WI38 (cell line): Measurements from ENCODE around the gene DRD2.

Experiments used
- H3K4me3 ChIP-seq: 2 replicates; pipeline ENCODE4 v1.5.1; 2011; ENCODE audit warnings: low read depth, mild to moderate bottlenecking, control low read depth, low read length
- CTCF ChIP-seq: IDR thresholded peaks from 2 replicates; pipeline ENCODE4 v1.5.1; 2012; ENCODE audit warnings: low read depth, mild to moderate bottlenecking, control low read depth, low read length

Gene DRD2

GRCh38 chr11:113481672-113482071 is 6.5 kb upstream of the DRD2 start:
- no peak overlapping the region for H3K4me3 ChIP-seq
- no peak for TF ChIP-seq CTCF

DNA sequence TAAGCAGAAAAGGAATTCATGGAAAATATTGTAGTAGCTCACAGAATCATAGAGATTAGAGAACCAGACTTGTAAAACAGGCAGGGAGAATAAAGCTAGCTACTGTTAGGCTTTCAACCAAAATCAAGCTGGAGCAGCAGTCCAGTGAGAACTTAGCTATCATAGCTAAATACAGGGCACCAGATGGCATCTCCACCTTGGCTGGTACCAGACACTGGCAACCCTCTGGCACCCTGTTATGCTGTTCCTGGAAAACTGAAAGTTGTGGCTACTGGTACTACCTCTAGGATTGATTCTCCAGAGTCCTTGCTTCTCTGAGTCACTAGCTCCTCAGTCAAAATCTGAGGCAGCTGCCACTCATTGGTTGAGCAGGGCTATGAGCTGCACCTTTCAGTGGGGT is 6.0 kb upstream of the DRD2 start:
- H3K4me3 ChIP-seq = no peak overlapping the region
- no peak for TF ChIP-seq CTCF

- TF ChIP-seq CTCF = no peak
- no peak overlapping the region for H3K4me3 ChIP-seq
Measured at GRCh38 chr11:113477321-113477720, 2.1 kb upstream of the DRD2 start.

DNA sequence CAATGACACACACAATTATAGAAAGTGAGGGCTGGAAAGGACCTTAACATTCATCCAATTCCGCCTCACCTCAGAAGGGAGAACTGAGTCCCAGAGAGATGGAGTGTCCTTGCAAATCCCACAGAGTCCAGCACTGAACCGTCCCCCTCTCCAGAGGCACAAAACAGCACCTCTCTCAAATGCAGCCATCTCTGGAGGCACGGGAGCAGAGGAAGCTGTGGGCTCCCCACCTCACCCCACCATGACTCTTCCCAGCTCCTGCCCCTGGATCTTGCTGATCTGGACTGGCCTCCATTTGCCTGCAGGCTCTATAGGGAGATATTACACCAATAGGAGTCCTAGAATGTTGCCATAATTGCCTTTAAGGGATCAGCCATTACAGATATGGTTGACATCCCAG is 1.4 kb upstream of the DRD2 start:
- TF ChIP-seq CTCF = no peak
- H3K4me3 ChIP-seq = no peak overlapping the region

DNA sequence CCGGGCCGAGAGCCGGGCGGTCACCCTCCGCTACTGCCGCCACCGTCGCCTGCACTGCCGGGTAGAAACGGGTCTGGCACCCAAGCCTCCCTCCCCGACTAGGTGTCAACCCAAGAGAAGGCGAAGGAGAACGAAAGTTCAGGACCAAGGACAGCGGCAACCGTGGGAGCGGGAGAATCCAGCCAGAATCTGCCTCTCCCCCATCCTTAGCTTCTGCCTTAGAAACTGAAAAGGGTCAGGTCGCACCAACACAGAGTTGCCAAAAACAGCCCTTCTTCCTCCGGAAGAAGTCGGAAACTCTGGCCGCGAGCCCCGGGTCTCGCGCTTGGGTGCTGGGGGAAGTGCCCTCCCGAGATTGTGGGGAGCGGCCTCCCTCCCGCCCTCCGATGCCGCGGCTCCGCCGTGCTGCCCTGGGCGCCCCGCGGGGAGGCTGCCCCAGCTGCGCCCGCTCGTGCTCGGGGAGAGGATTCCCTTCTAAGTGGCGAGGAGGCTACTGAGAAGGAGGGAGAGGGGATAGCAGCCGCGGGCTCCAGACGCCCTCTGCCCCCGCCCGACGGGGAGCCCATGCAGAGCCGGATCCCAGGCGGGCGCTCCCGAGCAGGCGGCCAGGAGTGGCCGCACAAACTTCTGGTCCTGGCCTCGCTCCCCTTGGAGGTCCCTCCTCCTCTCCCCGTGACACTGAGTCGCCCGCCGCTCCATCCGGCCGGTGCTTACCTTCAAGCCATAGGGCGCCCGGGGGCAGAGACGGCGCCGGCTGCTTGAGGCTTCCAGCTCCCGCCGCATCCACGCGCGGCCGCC is 637 bp downstream of the DRD2 start:
- no peak overlapping the region for H3K4me3 ChIP-seq
- no peak for TF ChIP-seq CTCF

DNA sequence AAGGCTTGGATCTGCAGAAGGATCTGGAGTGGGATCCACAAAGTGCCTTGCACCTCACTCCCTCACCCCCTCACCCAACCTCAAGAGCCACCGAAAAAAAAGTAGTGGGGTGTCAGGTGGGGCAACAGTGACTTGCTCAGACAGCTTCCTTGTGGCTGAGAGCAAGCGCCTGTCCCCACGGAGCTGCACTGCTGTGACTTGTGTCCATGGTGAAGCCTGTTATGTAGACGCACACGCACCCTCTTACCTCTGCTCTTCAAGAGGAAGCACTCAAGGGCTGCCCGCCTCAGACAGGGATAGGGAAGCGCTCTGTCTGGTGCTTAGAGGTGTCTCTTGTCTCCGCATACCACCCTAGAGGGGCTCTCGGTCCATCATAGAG is 1.2 kb downstream of the DRD2 start:
- H3K4me3 ChIP-seq = no peak overlapping the region
- no peak for TF ChIP-seq CTCF

GRCh38 chr11:113472471-113472870 is 2.7 kb downstream of the DRD2 start:
- H3K4me3 ChIP-seq = no peak overlapping the region
- TF ChIP-seq CTCF = no peak
